ENCODE results near the gene TANC1.

- TF ChIP-seq, protein P1, sequence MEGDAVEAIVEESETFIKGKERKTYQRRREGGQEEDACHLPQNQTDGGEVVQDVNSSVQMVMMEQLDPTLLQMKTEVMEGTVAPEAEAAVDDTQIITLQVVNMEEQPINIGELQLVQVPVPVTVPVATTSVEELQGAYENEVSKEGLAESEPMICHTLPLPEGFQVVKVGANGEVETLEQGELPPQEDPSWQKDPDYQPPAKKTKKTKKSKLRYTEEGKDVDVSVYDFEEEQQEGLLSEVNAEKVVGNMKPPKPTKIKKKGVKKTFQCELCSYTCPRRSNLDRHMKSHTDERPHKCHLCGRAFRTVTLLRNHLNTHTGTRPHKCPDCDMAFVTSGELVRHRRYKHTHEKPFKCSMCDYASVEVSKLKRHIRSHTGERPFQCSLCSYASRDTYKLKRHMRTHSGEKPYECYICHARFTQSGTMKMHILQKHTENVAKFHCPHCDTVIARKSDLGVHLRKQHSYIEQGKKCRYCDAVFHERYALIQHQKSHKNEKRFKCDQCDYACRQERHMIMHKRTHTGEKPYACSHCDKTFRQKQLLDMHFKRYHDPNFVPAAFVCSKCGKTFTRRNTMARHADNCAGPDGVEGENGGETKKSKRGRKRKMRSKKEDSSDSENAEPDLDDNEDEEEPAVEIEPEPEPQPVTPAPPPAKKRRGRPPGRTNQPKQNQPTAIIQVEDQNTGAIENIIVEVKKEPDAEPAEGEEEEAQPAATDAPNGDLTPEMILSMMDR (IDR thresholded peaks at IDR 0.05) = no peak
- no peak for TF ChIP-seq POLR2AphosphoS2 (conservative IDR thresholded peaks at IDR 0.05; ENCODE audit: low read length)
- no peak for TF ChIP-seq CHD4 (IDR thresholded peaks at IDR 0.05; ENCODE audit: borderline replicate concordance)
- TF ChIP-seq, protein P2, sequence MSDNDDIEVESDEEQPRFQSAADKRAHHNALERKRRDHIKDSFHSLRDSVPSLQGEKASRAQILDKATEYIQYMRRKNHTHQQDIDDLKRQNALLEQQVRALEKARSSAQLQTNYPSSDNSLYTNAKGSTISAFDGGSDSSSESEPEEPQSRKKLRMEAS (IDR thresholded peaks at IDR 0.05) = no peak
- TF ChIP-seq POLR2A (IDR thresholded peaks at IDR 0.05; ENCODE audit: low read length) = no peak
Measured at GRCh38 chr2:159175182-159175581, 206.7 kb downstream of the TANC1 start.

All from A549 (cell line).